DMS153 (cell line): ENCODE measurements around the gene IL4I1.

Experiments used
- DNase-seq: peaks from one replicate; lab custom pipeline; 2025; lab: John Stamatoyannopoulos, UW

IL4I1 gene

DNA sequence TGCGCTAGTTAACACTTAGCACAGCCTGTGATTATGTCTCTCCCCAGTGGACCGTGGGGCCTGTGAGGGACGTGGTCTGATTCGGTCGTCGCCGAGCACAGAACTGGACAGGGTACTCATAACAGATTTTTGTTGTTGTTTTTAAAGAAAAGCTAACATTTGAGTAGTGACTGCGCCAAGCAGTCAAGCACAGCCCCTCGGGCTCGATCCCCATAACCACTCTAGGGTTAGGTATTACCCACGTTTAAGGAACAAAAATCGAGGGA is 46.5 kb downstream of the IL4I1 start:
- DNase-seq: no peak

DNA sequence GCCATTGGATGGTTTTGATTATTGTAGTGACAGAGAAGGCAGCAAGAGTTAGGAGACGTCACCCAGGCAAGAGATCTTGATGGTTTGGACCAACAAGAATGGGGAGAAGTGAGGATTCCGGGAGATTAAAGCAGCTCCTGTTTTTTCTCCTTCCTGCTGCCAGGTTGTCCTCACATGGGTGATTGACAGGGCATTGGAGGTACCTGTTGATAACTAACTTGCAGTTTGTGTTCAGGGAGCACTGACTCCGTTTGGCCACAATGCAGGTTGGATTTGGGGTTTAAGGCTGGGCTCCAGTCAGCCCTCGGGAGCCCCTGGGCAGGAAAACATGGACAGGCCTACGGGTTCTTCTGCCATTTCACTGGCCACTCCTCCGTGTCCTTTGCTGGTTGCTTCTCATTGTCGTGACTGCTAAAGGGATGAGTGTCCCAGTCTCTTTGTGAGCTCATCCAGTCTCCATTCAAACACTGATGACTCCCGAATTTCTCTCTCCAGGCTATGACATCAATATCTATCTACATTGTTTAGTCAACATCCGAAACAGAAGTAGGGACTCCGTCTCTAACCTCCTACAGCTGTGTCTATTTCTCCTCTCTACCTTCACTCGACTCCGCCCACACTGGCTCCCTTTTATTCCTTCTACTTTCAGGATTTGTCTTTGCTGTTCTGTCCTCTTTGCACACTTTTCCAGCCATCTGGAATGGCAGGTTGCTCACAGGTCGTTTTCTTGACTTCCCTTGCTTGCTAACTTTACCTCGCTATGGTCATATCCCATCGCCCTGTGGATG is 47.1 kb downstream of the IL4I1 start:
- no peak for DNase-seq

DNA sequence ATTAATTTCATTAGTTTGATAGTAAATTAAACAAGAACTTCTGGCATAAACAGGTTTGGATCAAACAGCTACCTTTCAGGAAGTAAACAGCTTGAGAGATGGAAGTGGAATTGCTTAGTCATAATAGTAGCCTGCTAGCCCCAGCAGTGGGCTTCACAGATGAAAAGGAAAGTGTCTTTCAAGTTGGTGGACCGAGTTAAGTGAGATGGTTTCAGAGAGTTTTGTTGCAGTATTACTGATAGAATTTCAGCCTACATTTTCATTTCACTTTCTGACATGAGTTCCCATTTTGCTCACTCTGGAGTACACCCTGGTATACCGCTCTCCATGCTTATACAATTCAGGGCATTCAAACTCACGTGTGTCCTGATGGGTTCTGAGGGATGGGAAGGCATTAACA is 47.7 kb downstream of the IL4I1 start:
- no peak for DNase-seq

DNA sequence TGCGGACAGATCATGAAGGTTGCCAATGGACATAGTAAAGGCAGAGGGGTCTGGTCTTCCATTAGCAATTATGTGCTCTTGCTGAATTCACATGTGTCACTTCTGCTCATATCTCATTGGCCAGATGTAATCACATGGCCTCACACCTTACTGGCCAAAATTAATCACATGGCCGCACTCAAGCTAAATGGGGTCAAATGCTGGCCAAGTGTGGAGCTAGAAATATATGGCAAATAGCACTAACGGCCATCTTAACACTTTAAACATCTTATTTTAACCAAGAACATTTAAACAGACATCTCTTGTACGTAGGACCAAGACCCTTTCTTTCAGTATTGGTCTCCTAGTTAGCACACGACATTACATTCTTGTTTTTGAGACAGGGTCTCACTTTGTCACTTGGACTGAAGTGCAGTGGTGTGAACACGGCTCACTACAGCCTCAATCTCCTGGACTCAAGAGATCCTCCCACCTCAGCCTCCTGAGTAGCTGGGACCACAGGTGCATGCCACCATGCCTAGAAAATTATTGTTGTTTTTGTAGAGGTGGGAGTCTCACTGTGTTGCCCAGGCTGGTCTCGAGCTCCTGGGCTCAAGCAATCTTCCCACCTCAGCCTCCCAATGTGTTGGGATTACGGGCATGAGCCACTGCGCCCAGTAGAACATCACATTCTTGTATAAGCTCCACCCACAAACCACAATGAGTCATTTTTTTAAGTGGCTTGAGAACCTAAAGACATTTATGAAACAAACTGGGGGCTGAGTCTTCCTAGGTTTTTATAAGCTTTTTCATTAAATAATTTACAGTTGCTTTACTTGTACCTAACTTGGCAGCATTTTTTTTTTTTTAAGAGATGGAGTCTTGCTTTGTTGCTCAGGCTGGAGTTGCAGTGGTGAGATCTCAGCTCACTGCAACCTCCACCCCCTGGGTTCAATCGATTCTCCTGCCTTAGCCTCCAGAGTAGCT is 48.7 kb downstream of the IL4I1 start:
- DNase-seq: no peak

GRCh38 chr19:49846408-49846807 is 50.3 kb downstream of the IL4I1 start:
- no peak for DNase-seq

DNA sequence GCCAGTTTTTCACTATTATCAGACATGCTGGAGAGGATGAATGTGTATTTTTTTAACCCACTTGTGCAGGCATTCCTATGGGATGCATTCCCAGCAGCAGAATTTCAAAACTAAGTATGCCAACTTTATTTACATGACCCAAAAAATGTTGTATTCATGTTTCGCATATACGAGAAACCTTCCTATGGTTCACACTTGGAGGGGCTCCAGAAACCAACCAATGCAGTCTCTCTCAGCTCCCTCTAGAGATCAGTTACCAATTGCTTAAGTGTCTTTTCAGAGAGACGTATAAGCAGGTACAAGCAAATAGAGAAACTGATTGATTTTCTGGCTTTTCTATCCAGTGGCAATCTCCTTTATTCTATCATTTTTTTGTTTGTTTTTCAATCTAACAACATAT is 51.3 kb downstream of the IL4I1 start:
- DNase-seq: no peak

- DNase-seq: no peak
Observed at GRCh38 chr19:49844138-49845095, 52.3 kb downstream of the IL4I1 start.

DNA sequence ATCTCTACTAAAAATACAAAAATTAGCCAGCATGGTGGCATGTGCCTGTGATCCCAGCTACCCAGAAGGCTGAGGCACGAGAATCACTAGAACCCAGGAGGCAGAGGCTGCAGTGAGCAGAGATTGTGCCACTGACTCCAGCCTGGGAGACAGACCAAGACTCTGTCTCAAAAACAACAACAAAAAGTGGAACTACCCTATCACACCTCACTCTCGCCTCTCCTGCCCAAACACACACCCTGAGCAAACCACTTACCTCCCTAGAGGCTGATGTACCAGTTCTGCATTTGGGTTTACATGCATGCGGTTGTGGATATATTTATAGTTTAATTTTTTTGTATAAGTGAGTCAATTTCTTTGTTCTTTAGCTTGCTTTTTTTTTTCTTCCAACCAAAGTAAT is 53.4 kb downstream of the IL4I1 start:
- no peak for DNase-seq

DNA sequence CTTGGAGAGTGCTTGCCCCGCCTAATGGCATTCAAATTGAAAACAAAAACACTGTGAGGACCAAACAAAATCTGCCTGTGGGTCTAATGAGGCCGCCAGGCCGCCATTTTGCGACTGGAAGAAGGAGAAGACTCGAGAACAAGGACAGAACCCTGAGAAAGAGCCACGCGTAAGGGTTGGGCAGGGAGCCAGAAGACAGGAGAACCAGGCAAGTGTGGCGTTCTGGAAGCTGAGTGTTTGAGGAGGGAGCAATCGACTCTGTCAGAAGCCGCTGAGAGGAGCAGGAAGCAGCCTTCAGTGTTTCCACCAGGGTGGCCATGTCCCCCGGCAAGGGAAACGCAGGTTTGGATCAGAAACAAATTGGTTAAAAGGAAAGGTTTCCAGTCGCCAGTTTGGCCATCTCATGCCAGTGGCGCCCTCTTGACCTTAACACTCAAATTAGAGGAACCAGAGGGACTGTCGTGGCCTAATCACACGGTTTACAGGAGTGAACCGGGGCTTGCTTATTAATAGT is 55.9 kb downstream of the IL4I1 start:
- no peak for DNase-seq

DNA sequence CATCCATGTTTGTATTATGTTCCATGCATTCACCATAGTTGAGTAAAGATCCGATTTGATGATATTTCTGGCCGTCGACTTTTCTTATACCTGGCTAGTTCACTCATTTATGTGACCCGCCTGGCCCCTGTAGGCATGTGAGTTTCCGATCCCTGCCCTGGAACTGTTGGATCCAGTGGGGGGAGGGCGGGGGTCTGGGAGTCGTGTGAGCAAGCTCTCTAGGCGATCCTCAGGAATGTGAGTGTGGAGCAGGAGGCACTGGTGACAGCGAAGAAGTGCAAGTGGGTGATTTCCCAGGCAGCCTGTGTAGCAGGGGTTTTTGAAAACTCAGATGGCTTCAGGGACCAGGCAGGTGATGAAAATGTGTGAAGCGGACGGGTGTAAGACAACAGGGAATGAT is 56.4 kb downstream of the IL4I1 start:
- DNase-seq: no peak

DNA sequence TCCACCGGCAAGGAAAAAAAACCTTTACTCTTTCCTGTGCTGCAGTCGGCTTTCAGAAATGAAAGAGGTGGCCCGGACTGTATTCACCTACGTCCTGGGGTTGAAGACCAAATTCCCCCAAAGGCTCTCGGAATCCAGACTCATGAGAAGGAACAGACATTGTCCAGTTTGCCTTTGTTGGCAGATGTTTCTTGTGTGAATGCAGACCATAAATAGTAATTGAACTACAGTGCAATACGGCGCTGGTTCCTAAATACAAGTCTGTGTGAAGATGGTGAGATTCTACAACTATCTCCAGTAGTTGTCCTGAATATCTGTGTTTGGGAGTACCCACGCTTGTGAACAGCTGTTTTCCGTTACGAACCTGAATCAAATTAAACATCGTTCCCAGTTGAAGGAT is 57.0 kb downstream of the IL4I1 start:
- no peak for DNase-seq
